T-helper 22 cell (primary cell): ENCODE data around the gene ZNF277.
"Not testable (repeated sequence)": the region's sequence is repeated elsewhere in the genome, so short reads cannot be mapped to it uniquely, and the experiment has no call there.

ENCODE experiments used
- DNase-seq: peaks from one replicate; pipeline ENCODE4 v3.0.0-alpha.2; 2020; ENCODE audit warnings: low read depth

Gene ZNF277

DNA sequence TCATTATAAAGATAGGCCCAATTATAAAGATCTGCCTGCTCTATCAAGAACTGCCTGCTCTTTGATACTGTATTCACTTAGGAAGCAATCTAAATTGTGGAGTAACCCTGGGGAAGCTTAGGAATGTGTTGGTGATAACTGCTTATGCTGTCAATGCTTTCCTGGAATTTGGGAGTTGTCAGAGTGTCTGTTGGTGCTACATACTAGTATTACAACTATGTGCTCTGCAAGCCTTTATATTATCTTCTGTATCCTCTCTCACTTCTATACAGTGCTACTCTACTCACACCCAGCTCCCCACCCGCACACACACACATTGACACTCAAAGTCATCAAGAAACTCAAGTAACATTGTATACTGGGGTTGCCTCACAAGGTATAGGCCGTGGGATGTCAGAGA lies 6.1 kb downstream of the ZNF277 start:
- DNase-seq = no peak

DNA sequence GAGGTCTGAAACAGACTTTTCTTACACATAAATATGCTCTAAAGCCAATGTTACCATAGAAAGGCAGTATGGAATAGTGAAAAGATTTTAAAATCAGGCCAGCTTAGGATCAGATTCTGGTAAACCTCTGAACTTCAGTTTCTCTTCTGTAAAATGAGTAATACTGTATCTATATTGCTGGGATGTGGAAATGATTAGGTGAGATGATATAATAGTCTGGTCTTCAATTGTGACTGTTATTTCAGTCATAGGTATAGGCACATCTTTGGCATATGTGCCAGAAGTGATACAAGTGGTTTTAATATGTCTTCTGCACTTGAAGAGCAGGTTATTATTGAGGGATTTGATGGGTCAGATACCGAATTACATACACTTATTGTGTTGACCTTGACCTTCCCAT lies 7.2 kb downstream of the ZNF277 start:
- DNase-seq = no peak

DNA sequence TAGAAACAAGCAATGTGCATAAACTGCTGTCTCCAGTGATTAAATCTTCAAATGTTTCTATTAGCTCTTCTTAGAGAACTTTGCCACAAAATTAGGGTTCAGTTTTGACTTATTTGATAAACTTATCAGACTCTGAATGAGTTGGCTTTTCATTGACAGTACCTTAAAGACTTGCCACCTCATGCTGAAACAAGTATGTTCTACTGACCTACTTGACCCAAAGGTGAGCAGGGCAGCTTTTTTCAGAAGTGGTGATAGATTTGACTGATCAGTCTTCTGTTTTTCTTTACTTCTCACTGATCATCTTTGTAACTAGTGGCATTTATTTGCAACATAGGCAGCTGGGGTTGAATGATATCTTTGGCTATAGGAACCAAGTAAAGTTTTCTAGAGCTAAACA lies 7.8 kb downstream of the ZNF277 start:
- DNase-seq = no peak

DNA sequence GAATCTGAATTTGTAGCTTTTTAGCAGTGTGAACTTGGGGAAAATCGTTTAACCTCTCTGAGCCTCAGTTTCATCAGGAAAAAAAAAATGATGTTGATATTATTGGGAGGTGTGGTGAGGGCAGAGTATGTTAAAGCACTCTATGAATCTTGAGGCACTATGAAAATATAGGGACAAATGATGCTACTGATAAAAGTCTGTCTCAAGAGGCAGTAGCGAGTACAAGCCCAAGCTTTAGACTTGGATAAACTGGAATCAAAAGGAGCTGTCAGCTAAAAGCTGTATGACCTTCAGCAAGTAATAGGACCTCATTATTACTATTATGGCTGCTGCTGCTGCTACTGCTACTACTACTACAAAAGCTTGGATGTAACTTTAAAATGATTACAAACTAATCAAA lies 8.4 kb downstream of the ZNF277 start:
- DNase-seq = no peak

DNA sequence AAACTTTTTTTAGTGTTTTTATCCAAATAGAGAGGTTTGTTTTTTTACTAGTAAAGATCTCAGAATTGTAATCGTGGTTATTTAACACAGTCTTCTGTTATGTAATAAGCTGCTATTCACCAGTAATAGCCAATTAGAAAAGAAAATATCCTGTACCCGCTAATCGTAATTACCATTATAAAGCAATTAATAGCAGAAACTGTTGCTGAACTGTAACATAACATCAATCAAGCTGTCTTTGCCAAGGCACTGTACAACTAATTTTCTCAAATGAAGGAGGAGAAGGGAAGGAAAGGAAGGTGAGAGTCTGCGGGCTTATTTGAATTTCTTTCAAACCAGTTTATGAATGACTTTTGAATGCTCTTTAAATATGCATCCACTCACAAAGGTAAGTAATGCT lies 9.3 kb downstream of the ZNF277 start:
- no peak for DNase-seq

DNA sequence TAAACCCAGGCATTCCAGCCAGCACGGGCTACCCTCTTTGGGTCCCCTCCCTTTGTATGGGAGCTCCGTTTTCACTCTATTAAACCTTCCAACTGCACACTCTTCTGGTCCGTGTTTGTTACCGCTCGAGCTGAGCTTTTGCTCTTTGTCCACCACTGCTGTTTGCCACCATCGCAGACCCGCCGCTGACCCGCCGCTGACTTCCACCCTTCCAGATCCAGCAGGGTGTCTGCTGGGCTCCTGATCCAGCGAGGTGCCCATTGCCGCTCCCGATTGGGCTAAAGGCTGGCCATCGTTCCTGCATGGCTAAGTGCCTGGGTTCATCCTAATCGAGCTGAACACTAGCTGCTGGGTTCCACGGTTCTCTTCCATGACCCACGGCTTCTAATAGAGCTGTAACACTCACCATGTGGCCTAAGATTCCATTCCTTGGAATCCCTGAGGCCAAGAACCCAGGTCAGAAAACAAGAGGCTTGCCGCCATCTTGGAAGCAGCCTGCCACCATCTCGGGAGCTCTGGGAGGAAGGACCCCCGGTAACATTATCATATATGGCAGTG lies 14.5 kb downstream of the ZNF277 start:
- DNase-seq = no peak

DNA sequence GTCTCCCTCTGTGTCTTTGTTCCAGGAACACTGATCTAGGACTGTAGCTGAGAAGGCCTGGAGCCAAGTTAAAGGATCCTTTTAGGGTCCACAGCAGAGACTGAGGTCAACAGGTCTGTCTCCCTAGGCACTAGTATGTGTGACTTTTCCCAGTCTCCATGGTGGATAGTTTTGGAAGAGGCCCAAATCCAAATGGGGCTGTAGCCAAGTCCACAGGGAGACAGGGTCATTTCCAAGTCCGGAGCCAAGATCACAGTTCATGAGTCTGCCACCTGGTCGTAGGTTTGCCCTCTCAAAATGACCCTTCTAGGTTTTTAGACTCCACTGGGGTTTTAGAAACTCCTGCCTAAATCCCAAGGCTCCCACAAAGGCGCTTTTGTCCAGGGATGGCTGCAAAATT lies 16.8 kb downstream of the ZNF277 start:
- DNase-seq = no peak

DNA sequence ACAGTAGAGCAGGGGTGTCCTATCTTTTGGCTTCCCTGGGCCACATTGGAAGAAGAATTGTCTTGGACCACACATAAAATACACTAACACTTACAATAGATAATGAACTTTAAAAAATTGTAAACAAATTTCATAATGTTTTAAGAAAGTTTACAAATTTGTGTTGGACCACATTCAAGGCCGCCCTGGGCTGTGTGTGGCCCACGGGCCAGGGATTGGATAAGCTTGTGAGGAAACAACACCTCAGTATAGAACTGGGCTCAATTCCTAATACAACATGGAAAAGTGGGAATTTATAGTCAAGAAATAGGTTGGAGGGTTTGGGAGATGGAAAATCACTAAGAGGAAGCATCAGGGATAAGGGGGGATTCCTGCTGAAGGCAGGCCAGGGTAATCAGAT lies 17.7 kb downstream of the ZNF277 start:
- no peak for DNase-seq

DNA sequence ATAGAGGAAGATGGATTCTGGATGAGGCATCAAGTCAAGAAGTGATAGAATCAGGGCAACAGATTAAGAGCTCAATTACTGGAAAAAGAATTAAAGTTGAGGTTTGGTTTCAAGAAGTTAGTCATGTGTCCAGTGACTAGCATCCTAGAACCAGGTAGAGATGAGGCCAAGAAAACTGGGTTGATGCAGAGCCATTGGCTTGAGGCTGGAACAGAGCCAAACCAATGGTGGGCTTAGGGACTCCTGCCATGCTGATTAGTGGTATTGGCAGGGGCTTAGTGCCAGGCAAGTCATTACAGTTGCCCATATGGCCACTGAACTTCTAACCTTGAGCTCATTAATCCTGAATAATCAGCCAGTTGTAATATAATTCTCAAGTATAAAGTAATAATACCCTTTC lies 18.5 kb downstream of the ZNF277 start:
- no peak for DNase-seq

DNA sequence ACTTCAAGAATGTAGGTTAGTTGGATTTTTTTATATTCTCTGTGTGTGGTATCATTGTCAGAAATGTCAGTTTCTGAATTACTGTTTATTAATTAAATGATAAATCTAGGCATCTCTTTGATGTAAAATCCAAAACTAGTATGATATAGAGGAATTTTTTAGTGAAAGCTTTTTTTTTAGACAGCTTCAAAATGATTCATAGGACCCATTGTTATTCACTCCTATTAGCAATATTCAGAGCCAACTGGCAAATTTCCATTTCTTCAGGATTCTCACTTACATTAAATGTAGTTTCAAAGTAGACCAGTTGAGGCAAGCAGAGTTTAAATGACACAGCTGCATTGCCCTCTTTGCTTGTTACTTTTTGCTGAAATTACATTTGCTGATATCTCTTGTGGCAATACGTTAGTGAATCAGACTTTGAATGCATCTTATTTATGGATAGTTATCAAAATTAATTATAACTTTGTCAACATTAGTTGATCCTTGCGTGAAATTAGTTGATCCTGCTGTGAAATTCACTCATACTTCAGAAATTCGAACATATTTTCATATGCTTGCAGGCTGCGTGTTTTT lies 20.3 kb downstream of the ZNF277 start:
- DNase-seq = no peak

DNA sequence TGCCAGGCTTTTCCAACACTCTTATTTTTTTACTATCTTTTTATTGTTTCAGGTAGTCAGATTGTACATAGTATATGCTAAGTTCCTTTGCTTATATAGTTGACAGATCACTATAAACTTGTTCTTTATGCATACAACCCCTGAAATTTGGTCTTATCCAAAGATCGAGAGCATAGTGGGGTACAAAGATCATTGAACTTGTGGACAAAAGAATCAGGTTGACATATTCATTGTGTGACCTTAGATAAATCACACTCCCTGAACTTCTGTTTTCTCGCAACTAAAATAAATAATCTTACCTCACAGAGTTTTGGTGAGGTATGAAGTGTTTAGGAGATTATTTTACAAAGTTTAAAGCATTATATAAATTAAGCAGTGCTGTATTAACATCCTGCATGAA lies 22.1 kb downstream of the ZNF277 start:
- no peak for DNase-seq

DNA sequence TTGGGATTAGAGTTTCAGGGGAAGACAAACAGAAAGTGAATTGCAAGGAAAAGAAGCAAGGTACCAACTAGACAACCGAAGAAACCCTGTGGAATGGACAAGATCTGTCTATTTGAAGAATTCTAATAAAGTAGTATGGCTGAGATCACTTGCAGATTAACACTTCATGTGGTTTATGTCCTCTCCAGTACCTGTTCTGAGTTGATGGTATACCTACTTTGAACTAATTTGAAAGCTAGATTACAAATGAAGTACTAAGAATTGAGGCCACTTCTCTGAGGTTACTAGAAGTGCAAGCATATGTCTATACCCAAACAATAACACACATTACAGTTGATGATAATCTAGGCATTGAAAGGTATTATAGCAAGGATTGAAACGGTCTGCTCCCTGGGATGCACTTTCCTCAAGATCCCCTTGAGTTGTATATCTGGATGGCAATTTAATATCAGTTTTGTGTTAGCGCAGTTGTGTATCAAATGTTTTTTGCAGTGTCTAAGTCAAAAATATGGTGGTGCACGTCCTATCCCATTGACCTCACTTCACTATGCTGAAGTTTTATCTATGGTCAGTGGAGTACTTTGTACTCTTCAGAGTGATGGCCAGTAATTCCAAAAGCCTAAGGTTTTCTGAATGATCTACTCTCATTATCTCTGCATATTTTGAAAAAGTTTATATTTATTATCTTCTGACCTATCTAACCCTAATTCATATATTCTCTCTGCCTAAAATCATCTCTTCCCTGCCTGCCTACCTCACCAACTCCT lies 25.9 kb downstream of the ZNF277 start:
- DNase-seq = no peak

DNA sequence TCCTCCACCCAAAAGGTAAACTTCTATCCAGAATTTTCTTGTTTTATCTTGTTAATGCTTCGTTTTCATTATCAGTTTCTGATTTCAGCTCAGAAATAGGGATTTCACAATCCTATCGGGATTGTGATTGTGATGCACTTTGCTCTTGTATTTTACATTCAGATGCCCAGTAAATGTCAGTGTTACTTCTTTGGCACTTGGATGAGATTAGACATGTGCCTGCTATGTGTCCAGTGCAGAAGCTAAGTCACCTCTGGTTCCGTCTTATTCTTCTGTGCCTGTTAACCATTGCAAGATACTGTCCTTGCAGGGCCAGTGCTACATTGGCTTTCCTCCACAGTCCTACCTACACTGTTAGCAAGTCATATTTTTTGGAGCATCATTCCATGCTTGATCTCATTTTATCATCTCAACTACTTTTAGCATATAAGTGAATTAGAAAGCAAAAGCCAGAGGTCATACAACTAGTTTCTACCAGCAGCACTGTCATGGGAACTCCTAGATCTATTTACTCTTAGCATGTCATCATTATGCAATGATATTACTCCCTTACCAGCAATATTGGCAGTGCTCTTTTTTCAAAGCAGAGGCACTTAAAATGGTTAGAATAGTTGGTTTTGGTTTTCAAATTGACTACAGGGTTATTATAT lies 26.7 kb downstream of the ZNF277 start:
- no peak for DNase-seq

DNA sequence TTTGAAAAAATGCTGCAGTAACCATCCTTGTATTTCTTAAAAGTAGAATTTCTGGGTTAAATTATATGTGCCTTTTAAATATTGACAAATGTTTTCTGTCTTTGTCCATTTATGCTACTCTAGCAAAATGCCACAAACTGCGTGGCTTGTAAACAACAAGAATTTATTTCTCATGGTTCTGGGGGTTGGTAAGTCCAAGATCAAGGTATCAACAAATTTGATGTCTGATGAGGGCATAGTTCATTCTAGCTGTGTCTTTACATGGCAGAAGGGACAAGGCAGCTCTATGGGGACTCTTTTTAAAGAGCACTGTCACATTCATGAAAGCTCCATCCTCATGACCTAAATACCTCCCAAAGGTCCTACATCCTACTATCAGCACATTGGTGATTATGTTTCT lies 27.7 kb downstream of the ZNF277 start:
- DNase-seq = no peak

DNA sequence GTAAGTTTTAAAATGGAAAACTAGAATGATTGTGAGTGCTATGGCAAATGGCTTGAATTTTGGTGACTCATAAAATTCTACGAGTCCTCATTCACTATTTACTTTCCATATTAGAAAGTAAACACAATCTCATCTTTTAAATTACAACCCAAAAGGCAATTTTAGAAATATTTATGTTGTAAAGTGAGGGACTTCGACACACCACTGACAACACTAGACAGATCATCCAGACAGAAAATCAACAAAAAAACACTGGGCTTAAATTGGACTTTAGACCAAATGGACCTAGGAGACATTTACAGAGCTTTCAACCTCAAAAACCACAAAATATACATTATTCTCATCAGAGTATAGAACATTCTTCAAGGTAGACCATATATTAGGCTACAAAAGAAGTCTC lies 30.1 kb downstream of the ZNF277 start:
- no peak for DNase-seq

DNA sequence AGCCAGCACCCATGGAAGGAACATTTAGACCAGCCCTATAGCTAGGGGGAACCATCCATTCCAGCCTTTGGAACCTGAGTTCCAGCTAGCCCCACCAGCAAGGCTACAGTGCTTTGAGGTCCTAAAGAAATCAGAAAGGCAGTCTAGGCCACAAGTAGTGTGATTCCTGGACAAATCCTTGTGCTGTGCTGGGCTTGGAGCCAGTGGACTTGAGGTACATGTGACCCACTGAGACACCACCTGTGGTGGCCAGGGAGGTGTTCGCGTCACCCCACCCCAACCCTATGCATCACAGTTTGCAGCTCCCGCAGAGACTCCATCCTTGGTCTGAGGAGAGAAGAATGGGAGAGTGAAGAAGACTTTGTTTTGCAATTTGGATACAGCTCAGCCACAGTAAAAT lies 31.8 kb downstream of the ZNF277 start:
- DNase-seq = no peak

DNA sequence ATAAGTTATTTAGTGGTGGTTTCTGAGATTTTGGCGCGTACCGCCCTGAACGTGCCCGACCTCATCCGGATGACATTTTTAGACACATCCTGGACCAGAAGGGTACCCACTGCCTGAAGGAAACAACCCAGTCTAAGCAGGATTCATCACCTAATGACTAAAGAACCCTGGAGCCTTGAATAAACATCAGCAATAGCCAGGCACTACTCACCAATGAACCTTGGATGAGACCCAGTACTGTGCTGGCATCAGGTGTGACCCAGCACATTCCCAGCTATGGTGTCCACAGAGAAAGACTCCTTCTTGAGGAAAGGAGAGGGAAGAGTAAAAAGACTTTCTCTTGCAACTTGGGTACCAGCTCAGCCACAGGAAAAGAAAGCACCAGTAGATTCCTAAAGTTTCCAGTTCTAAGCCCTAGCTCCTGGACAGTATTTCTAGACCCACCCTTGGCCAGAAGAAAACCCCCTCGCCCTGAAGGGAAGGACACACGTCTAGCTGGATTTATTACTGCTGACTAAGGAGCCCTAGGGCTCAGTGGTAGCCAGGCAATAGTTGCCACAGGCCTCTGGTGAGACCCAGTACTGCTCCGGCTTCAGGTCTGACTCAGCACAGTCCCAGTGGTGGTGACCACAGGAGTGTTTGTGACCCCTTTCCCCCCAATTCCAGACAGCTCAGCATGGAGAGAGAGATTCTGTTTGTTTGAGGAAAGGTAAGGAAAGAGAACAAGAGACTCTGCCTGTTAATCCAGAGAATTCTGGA lies 32.5 kb downstream of the ZNF277 start:
- no peak for DNase-seq

DNA sequence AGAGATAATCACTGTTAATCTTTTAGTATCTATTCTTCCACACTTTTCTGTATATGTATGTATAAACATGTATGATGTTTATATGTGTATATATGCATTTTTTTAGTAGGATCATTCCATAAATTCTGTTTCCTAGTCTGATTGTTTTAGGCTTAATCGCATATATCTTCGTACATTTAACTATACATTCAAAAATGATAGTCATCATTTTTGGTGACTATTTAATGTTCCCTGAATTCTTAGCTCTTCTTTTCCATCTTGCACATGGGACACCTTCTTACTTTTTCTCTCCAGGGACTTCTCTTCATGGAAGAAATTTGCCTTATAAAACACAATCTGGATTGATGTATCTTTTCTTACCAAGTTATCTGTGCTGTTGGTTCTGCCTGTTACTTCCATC lies 42.1 kb downstream of the ZNF277 start:
- no peak for DNase-seq

DNA sequence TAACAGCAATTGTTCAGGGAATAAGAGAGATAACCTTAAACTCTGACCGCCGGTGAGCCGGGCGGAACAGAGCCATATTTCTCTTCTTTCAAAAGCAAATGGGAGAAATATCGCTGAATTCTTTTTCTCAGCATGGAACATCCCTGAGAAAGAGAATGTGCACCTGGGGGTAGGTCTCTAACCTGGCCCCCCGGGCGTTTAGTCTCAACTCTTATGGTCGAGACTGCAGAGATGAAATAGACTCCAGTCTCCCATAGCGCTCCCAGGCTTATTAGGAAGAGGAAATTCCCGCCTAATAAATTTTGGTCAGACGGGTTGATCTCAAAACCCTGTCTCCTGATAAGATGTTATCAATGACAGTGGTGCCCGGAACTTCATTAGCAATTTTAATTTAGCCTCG lies 43.5 kb downstream of the ZNF277 start:
- DNase-seq = not testable (repeated sequence)

DNA sequence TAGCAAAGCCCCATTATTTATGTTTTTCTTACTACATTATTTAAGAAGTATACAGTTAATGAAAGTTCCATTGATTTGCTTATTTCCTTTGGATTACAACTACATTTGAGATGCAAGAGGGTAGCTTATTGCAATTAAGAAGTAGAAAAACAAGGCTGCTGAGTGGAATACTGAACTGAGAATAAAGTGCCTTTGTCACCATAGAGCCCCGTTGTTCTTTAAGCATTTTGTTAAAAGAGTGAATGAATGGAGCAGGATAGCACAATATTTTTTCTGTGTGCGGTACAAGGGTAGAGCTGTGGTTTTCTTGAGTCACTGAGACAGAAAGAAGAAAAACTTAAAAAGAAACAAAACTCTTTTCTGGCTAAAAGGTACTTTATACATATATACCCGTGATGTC lies 45.6 kb downstream of the ZNF277 start:
- DNase-seq = no peak

DNA sequence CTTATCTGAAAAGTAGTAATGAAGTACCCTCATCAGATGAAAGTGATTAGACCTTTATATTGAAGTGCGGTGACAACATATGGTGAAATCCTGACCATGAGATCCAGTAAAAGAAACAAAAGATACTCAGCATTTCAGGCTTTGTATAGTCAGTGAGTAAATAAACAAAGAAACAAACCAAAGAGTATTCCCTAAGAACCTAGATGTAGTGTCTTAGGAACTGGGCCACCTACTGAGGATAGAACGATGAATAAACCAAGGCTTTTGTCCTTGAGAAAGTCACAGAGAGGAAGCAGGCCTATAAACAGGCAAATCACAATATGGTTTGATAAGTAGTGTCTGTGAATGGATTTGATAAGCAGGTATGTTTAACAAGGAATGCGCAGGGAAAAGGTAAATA lies 46.2 kb downstream of the ZNF277 start:
- DNase-seq = no peak

DNA sequence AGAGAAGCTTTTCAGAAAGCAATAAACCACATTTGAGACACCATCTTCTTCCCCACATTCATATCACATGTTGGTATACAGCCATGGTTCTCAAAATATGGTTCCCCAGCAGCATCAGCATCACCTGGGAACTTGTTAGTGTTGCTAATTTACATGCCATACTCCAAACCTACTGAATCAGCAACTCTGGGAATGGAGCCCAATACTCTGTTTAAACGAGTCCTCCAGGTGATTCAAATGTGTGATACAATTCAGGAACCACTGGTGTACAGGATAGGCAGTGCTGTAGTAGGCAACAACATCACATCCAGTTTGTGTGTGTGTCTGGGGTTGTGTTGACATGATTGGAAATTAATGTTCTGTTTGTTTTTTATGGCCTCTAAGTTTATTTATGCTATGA lies 47.7 kb downstream of the ZNF277 start:
- no peak for DNase-seq
